GM21786 (cell line): ENCODE results near the gene PMIS2.
"Not testable (repeated sequence)": the region's sequence is repeated elsewhere in the genome, so short reads cannot be mapped to it uniquely, and the experiment has no call there.

Experiments
- ATAC-seq: cut with Tn5 transposase; IDR thresholded peaks from one replicate; pipeline ENCODE4 v1.9.1; 2021; ENCODE audit not compliant: unreplicated experiment

PMIS2 gene

GRCh38 chr19:35587321-35587720 is 1.3 kb downstream of the PMIS2 start:
- ATAC-seq, result no peak

GRCh38 chr19:35590875-35591274 is 4.9 kb downstream of the PMIS2 start:
- ATAC-seq, result no peak

- ATAC-seq, result no peak
Measured at GRCh38 chr19:35592226-35592625, 6.3 kb downstream of the PMIS2 start.

- ATAC-seq, result not testable (repeated sequence)
Measured at GRCh38 chr19:35595026-35595425, 9.1 kb downstream of the PMIS2 start.

- no peak for ATAC-seq
Measured at GRCh38 chr19:35595928-35596327, 10.0 kb downstream of the PMIS2 start.

- peak; percentile 53 for ATAC-seq
Measured at GRCh38 chr19:35596366-35596999, 10.5 kb downstream of the PMIS2 start.

- ATAC-seq, result no peak
Measured at GRCh38 chr19:35601971-35602370, 16.0 kb downstream of the PMIS2 start.

- not testable (repeated sequence) for ATAC-seq
Measured at GRCh38 chr19:35604436-35604835, 18.5 kb downstream of the PMIS2 start.

- ATAC-seq, result not testable (repeated sequence)
Measured at GRCh38 chr19:35607170-35607569, 21.2 kb downstream of the PMIS2 start.

- ATAC-seq, result no peak
Measured at GRCh38 chr19:35607661-35608060, 21.7 kb downstream of the PMIS2 start.

- no peak for ATAC-seq
Measured at GRCh38 chr19:35608251-35608650, 22.3 kb downstream of the PMIS2 start.

- ATAC-seq, result no peak
Measured at GRCh38 chr19:35609851-35610353, 23.9 kb downstream of the PMIS2 start.

- no peak for ATAC-seq
Measured at GRCh38 chr19:35612224-35612558, 26.2 kb downstream of the PMIS2 start.

GRCh38 chr19:35612559-35613321 is 26.8 kb downstream of the PMIS2 start, which contains the start of gene HAUS5:
TSS of gene HAUS5 (plus strand) at chr19:35612735. CDS start at chr19:35612795, 60 bp downstream.
- ATAC-seq, result peak; percentile 67

GRCh38 chr19:35613574-35613973 is 27.6 kb downstream of the PMIS2 start:
- no peak for ATAC-seq

- ATAC-seq, result no peak
Measured at GRCh38 chr19:35615036-35615435, 29.1 kb downstream of the PMIS2 start.

GRCh38 chr19:35618857-35619256 is 32.9 kb downstream of the PMIS2 start:
- ATAC-seq, result no peak

- no peak for ATAC-seq
Measured at GRCh38 chr19:35619290-35619923, 33.4 kb downstream of the PMIS2 start.

GRCh38 chr19:35620001-35620400 is 34.0 kb downstream of the PMIS2 start:
- no peak for ATAC-seq

- ATAC-seq, result no peak
Measured at GRCh38 chr19:35621708-35622107, 35.7 kb downstream of the PMIS2 start.

- no peak for ATAC-seq
Measured at GRCh38 chr19:35622750-35623149, 36.8 kb downstream of the PMIS2 start.
